Kidney glomerular epithelial cell (primary cell): ENCODE data around the gene STK39.
A peak's percentile ranks its signal among the peaks of the same experiment; 100 is the strongest.

Source experiments
- DNase-seq: peaks from one replicate; lab custom pipeline; 2025; lab: John Stamatoyannopoulos, UW

STK39 gene

GRCh38 chr2:167990062-167990461, 257.3 kb downstream of the STK39 start:
- DNase-seq = no peak

- DNase-seq = no peak
Measured at GRCh38 chr2:167988296-167988695, 259.1 kb downstream of the STK39 start.

DNA sequence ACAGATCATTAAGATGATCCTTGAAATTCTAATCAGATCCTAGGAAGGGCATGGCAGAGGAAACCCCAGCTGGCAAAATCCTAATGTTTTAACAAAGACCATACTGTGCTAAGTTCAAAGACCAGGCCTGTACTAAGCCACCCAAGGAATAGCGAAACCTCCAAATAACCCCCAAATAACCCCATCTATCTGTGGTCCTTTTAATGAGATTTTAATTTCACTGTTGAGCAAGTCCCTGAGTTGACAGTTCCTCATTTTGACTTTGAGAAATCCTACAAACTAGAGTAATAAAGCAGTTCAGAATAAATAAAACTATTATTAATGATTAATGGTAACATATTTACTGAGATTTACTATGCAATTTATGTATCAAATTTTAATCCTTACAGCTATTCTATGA, 259.8 kb downstream of the STK39 start:
- DNase-seq = no peak

GRCh38 chr2:167987026-167987425, 260.4 kb downstream of the STK39 start:
- no peak for DNase-seq

GRCh38 chr2:167986223-167986622, 261.2 kb downstream of the STK39 start:
- no peak for DNase-seq

DNA sequence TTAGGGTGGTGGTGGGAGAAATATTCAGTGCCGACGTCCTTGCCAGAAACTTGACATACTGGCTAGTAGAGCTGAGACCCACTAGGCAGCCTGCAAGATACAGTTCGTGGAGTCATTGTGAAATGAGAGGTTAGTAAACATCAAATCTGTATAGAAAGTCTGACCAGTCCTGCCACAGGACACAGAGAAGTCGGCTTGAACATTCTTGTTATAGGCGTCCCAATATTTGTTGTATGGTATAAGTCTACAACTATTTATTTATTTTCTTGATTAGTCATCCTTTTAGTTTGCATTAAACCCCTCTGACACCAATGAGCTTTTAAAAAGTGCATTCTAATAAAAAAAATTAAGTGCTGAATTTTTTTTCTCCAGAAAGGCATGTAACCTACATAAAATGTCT, 265.4 kb downstream of the STK39 start:
- no peak for DNase-seq

- no peak for DNase-seq
Measured at GRCh38 chr2:167980439-167980838, 267.0 kb downstream of the STK39 start.

- no peak for DNase-seq
Measured at GRCh38 chr2:167972746-167973145, 274.6 kb downstream of the STK39 start.

DNA sequence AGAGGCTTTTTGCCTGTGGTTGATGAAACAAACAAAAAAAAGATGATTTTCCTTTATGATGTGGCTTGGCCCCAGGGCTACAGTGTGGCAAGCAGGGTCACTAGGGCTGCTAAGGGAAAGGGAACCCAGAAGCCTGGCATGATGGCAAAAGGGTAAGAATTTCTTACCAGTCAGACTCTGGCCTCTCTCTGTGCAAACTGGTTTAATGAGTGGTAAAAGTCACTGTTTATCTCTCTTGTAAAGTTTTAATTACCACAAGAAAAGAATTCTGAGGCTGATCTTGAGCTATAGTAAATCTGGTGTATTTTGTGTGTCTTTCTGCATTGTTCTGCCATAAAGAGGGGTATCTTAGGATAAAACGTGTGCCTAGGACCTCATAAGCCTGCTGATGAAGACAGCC, 275.4 kb downstream of the STK39 start:
- DNase-seq = no peak

- no peak for DNase-seq
Measured at GRCh38 chr2:167966937-167967913, 280.2 kb downstream of the STK39 start.

DNA sequence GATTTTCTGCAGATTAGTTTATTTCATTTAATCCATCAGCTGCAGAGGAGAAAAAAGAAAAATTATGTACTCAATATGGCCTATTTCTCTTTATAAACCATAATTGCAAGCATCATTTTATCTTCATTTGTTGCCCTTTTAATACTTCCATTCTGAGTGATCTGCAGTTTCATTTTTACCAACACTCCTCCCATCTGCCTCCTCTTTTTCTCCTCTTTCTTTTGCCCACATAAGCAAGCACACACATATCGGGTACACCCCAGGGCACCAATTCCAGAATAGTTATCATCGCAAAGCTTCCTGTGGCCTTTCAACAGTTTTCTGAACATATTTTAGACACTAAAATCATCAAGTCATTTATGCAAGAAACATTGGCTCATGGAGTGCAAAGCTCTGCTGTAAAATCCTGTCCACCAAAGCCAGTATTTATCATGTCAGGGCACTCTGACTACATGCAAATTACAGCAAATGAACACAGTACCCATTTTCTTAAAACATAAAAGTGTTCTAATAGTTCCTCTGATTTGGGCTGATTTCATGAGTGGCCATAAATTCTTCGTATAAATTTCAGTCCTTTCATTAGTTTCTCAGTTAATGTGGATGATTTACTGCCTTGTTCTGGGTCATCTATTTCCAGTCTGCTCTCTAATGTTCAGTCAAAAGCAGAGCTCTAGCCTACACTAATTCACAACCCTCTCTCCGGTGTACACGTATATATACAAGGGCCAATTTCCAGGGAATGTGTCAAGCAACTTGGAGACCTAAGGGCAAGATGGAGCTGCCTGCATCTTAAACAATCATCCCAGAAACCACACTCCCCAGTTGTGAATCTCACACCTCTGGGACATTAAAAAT, 281.3 kb downstream of the STK39 start:
- no peak for DNase-seq

- DNase-seq = peak; percentile 10
Measured at GRCh38 chr2:167964650-167965413, 282.6 kb downstream of the STK39 start.

- DNase-seq = no peak
Measured at GRCh38 chr2:167963899-167964649, 283.3 kb downstream of the STK39 start.

GRCh38 chr2:167962436-167963226, 284.8 kb downstream of the STK39 start:
- no peak for DNase-seq

DNA sequence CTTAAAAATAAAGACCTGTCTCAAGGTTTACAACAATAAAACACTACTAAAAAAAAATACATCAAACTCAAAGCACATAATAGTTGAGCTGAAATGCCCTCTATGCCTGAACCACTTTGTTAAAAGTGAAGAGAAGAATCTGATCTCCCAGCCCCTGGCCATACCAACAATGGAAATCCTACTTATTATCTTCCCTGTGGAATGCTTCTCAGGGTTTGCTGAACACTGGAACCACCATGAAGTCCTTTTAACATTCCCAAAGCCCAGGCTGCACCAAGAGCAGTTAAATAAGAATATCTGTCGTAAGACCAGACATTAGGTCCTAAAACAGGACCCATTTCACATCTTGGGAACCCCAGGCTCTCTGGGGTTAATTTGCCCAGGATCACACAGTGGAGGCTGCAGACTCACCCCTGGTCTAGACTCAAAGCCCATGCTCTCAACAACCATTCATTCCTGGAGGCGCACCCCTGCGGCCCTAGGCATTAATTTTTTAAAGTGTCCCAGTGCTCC, 285.8 kb downstream of the STK39 start:
- no peak for DNase-seq

DNA sequence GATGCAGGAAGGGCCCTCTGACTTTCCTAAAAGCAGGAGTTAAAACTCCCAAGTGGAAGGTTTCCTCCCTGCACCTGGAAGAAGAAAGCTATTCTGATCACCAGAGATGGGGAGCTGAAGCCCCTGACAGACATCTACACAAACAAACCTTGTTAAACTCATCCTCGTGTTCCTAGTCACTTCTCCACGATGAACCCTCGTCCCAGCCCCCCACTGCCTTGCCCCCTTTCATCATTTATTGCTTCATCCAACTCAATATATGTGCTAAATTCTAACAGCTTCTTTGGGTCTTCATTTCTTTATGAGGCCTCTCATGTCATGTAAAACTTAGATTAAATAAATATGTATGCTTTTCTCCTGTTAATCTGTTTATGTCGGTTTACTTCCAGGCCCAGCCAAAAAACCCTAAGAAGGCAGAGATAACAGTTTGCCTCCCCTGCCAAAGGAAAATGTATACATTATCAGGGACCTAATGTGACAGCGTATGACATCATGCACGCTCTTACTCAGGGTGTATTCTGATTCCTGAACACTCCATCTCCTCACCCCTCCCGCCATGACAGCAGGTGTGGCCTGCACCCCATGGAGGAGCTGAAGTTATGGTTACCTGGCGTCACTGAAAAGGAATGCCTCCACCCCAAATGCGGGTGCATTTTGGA, 287.2 kb downstream of the STK39 start:
- DNase-seq = no peak

DNA sequence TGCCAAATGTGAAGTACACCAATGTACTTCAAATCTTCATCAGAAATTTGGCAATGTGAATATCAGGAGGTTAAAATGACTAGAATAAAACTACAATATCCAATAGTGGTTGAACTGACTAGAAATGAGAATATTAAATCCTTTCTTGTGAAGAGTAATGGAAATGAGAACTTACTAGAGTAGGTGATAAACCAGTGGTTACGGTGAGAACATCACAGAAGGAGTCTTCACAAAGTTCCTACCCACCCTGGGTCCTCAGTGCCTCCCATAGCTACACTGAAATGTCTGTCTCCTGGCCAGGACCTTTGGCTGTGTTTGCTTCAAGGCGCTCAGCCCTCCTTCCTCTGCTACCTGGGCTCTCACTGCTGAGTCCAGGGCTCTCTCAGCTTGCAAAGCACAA, 289.7 kb downstream of the STK39 start:
- no peak for DNase-seq

GRCh38 chr2:167955264-167955906, 292.0 kb downstream of the STK39 start:
- DNase-seq = no peak

GRCh38 chr2:167954495-167954894, 292.9 kb downstream of the STK39 start:
- DNase-seq = no peak
